ENCODE results near the gene FANCI. TPM values are rescaled to one million over a fixed set of nuclear protein-coding genes. Genes with fewer than 3 reads are reported as not detected.

Gene FANCI
- total RNA-seq, 1 experiment from 2014 or later: 112 TPM

DNA sequence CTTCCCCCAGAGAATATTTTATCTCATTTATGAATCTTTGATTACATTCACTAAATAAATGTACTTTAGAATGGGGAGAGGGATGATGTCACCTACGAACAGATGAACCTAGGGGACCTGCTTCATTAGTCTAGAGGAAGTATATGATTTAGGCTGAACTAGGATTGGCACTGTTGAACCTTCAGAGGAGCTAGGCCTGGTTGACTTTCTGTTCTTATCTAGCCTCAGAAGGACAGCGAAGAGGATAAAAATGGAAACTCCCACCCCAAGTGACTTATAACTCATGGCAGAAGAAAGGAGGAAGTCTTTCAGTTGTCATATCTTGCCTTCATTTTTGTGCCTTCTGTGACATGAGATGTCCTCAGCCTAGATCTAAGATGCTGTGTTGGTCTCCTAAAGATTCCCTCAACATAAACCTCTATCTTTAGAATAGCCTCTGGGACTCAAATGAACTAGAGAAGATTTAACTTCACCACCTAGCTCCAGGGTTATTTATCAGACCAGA lies 48.2 kb downstream of the FANCI start:
- H3K36me3 ChIP-seq (ENCODE audit: control insufficient read depth in 1 of 2, insufficient read depth in 2 of 2, low read length in 2 of 2): peaks cover 45 to 47% of the 10 kb centered on the region in 2 experiments
- RAD21 ChIA-PET (ENCODE audit: low non-redundant PET in 1 of 2, low total read pairs in 2 of 2, uncharacterized antibody in 2 of 2, unreplicated experiment in 2 of 2): no interaction called here
- BruUV-seq (replicated peaks): no TSS peak

More for the DNA sequence above, 48.2 kb downstream of the FANCI start:
- Histone ChIP-seq H2AFZ (ENCODE audit: low read depth, low read length, poor library complexity, severe bottlenecking) (no peak overlapping the region), H3K9me3 (ENCODE audit: control insufficient read depth in 1 of 2, insufficient read depth in 1 of 2, low read depth in 1 of 2, low read length in 2 of 2) (no peaks in the 10 kb centered on the region), H4K20me1 (ENCODE audit: insufficient read depth) (no peaks in the 10 kb centered on the region; the same call in 1 of the 2 replicates), H3K4me3 (replicated peaks in 1 of 2; ENCODE audit: low read depth in 1 of 2, low read length in 2 of 2) (no peak overlapping the region), H3K9me2 (ENCODE audit: insufficient read depth) (no peaks in the 10 kb centered on the region), H3K27ac (ENCODE audit: low read depth, low read length) (no peak overlapping the region), H3K27me3 (ENCODE audit: insufficient read depth, low read length) (no peaks in the 10 kb centered on the region), H3K9ac (ENCODE audit: low read length) (no peak overlapping the region), H3K4me1 (ENCODE audit: control insufficient read depth in 1 of 2, insufficient read depth in 2 of 2, low read length in 2 of 2) (no peaks in the 10 kb centered on the region), H3K4me2 (ENCODE audit: low read length) (no peak overlapping the region), H3K79me2 (ENCODE audit: insufficient read depth, low read length) (no peaks in the 10 kb centered on the region)
- no peak for ATAC-seq
- intact Hi-C loops (cut with micrococcal nuclease): loop anchor here (10.0 kb wide), 1 partner anchor 237 kb away; no protein-coding TSS in a partner anchor
- POLR2A ChIA-PET: no interaction called here
- CTCF ChIA-PET: no interaction called here
- TF ChIP-seq ELF1 (IDR thresholded peaks at IDR 0.05; ENCODE audit: borderline replicate concordance, low read depth): no peak
- TF ChIP-seq EZH2phosphoT487 (IDR thresholded peaks at IDR 0.05; ENCODE audit: borderline replicate concordance): no peak
- no peak for TF ChIP-seq CBX3 (IDR thresholded peaks at IDR 0.05; ENCODE audit: low read depth)
- TF ChIP-seq SRF (IDR thresholded peaks at IDR 0.05; ENCODE audit: low read depth): no peak
- TF ChIP-seq RAD21 (IDR thresholded peaks at IDR 0.05; ENCODE audit: low read depth): no peak
- TF ChIP-seq, protein P1, sequence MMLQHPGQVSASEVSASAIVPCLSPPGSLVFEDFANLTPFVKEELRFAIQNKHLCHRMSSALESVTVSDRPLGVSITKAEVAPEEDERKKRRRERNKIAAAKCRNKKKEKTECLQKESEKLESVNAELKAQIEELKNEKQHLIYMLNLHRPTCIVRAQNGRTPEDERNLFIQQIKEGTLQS (IDR thresholded peaks at IDR 0.05): no peak
- no peak for TF ChIP-seq POLR2AphosphoS5 (IDR thresholded peaks at IDR 0.05; ENCODE audit: low read depth, low read length)
- TF ChIP-seq, protein P2, sequence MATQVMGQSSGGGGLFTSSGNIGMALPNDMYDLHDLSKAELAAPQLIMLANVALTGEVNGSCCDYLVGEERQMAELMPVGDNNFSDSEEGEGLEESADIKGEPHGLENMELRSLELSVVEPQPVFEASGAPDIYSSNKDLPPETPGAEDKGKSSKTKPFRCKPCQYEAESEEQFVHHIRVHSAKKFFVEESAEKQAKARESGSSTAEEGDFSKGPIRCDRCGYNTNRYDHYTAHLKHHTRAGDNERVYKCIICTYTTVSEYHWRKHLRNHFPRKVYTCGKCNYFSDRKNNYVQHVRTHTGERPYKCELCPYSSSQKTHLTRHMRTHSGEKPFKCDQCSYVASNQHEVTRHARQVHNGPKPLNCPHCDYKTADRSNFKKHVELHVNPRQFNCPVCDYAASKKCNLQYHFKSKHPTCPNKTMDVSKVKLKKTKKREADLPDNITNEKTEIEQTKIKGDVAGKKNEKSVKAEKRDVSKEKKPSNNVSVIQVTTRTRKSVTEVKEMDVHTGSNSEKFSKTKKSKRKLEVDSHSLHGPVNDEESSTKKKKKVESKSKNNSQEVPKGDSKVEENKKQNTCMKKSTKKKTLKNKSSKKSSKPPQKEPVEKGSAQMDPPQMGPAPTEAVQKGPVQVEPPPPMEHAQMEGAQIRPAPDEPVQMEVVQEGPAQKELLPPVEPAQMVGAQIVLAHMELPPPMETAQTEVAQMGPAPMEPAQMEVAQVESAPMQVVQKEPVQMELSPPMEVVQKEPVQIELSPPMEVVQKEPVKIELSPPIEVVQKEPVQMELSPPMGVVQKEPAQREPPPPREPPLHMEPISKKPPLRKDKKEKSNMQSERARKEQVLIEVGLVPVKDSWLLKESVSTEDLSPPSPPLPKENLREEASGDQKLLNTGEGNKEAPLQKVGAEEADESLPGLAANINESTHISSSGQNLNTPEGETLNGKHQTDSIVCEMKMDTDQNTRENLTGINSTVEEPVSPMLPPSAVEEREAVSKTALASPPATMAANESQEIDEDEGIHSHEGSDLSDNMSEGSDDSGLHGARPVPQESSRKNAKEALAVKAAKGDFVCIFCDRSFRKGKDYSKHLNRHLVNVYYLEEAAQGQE (IDR thresholded peaks at IDR 0.05; ENCODE audit: low read depth): no peak
- no peak for TF ChIP-seq JUND (IDR thresholded peaks at IDR 0.05)
- TF ChIP-seq EZH2 (IDR thresholded peaks at IDR 0.05): no peak
- TF ChIP-seq CEBPB (IDR thresholded peaks at IDR 0.05; ENCODE audit: low read depth): no peak
- no peak for TF ChIP-seq SIN3A (IDR thresholded peaks at IDR 0.05; ENCODE audit: low read depth)
- TF ChIP-seq FOSL1 (IDR thresholded peaks at IDR 0.05; ENCODE audit: low read depth): no peak
- TF ChIP-seq, protein P3, sequence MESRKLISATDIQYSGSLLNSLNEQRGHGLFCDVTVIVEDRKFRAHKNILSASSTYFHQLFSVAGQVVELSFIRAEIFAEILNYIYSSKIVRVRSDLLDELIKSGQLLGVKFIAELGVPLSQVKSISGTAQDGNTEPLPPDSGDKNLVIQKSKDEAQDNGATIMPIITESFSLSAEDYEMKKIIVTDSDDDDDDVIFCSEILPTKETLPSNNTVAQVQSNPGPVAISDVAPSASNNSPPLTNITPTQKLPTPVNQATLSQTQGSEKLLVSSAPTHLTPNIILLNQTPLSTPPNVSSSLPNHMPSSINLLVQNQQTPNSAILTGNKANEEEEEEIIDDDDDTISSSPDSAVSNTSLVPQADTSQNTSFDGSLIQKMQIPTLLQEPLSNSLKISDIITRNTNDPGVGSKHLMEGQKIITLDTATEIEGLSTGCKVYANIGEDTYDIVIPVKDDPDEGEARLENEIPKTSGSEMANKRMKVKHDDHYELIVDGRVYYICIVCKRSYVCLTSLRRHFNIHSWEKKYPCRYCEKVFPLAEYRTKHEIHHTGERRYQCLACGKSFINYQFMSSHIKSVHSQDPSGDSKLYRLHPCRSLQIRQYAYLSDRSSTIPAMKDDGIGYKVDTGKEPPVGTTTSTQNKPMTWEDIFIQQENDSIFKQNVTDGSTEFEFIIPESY (IDR thresholded peaks at IDR 0.05; ENCODE audit: extremely low read depth, insufficient replicate concordance, low read length): no peak
- TF ChIP-seq, protein P4, sequence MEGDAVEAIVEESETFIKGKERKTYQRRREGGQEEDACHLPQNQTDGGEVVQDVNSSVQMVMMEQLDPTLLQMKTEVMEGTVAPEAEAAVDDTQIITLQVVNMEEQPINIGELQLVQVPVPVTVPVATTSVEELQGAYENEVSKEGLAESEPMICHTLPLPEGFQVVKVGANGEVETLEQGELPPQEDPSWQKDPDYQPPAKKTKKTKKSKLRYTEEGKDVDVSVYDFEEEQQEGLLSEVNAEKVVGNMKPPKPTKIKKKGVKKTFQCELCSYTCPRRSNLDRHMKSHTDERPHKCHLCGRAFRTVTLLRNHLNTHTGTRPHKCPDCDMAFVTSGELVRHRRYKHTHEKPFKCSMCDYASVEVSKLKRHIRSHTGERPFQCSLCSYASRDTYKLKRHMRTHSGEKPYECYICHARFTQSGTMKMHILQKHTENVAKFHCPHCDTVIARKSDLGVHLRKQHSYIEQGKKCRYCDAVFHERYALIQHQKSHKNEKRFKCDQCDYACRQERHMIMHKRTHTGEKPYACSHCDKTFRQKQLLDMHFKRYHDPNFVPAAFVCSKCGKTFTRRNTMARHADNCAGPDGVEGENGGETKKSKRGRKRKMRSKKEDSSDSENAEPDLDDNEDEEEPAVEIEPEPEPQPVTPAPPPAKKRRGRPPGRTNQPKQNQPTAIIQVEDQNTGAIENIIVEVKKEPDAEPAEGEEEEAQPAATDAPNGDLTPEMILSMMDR (IDR thresholded peaks at IDR 0.05 in 2 of 3, conservative IDR thresholded peaks at IDR 0.05 in 1 of 3; ENCODE audit: borderline replicate concordance in 1 of 3, insufficient read depth in 1 of 3, low read depth in 2 of 3, low read length in 2 of 3): no peak
- no peak for TF ChIP-seq POLR2A (IDR thresholded peaks at IDR 0.05; ENCODE audit: borderline replicate concordance, extremely low read depth, insufficient read depth, insufficient read length)
- no peak for TF ChIP-seq YY1 (IDR thresholded peaks at IDR 0.05; ENCODE audit: extremely low read depth, insufficient replicate concordance, low read depth, low read length)
- TF ChIP-seq, protein P5, sequence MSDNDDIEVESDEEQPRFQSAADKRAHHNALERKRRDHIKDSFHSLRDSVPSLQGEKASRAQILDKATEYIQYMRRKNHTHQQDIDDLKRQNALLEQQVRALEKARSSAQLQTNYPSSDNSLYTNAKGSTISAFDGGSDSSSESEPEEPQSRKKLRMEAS (IDR thresholded peaks at IDR 0.05): no peak
- DNase-seq (ENCODE audit: low read depth, low spot score): no peak
